ENCODE measurements around the gene GREB1L.
"Not testable (repeated sequence)": the region's sequence is repeated elsewhere in the genome, so short reads cannot be mapped to it uniquely, and the experiment has no call there.

Gene GREB1L

DNA sequence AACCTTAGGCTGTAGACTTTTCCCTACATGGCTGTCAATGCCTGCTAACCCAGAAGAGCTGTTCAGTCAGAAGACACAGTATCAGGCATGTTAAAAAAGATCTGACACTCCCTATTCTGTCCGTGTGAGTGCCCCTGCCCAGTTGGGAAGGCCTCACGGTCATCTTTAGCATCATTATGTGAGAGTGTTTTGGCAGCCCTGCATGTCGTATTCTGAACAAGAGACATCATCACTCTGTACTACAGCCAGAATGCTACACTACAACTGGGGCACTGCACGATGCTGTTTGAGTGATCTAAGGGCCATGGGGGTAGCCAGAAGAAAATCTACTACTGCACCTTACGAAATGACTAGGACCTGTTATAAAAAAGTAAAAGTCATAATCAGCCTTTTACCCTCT is 67.2 kb downstream of the GREB1L start:
- DNase-seq: no peak

DNA sequence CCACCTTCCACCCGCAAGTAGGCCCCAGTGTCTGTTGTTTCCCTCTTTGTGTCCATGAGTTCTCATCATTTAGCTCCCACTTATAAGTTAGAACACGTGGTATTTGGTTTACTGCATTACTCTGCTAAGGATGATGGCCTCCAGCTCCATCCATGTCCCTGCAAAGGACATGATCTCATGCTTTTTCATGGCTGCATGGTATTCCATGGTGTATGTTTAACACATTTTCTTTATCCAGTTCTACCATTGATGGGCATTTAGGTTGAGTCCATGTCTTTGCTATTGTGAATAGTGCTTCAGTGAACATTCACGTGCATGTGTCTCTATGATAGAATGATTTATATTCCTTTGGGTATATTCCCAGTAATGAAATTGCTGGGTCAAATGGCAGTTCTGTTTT is 69.9 kb downstream of the GREB1L start:
- not testable (repeated sequence) for DNase-seq

DNA sequence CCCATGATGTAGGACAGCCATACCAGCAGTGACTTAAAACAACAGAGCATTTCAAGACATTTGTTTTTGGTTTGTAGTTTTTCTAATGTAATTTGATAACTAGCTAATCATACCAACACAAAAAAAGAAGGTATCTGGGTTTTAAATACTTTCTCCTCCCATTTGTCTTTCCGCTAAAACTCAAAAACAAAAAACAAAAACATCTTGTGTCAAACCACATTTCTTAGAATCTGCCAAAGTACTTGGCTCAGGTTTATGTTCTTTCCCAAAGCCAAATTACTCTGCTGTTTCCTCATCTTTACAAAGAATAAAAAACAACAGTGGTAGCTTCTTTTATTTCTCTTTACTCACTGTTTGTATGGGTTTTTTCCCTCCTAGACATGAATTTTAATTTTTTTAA is 71.5 kb downstream of the GREB1L start:
- DNase-seq: no peak

DNA sequence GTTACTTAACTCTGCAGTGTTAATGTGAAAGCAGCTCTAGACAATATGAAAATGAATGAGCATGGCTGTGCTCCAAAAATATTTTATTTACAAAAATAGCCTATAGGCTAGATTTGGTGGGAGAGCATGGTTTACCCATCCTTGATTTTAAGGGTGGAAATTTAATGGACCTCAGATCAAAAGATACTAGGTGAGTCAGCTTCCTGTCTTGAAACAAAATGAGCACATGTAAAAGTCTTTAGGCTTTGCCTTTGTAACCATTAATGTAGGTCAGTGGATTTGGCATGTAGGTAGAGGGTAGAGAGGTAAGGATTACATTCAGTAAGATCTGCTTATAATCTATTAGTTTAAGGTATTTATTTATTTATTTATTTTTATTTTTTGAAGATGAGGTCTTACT is 72.7 kb downstream of the GREB1L start:
- DNase-seq: no peak

DNA sequence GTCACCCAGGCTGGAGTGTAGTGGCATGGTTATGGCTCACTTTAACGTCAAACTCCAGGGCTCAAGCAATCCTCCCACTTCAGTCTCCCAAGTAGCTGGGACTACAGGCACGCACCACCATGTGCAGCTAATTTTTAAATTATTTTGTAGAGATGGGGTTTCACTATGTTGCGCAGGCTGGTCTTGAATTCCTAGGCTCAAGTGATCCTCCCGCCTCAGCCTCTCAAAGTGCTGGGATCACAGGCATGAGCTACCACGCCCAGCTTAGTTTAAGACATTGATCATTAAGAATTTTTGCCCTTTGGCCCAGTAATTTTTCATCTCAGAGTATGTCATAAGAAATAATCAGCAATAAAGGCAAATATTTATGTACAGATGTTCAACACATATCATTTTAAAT is 73.1 kb downstream of the GREB1L start:
- not testable (repeated sequence) for DNase-seq

DNA sequence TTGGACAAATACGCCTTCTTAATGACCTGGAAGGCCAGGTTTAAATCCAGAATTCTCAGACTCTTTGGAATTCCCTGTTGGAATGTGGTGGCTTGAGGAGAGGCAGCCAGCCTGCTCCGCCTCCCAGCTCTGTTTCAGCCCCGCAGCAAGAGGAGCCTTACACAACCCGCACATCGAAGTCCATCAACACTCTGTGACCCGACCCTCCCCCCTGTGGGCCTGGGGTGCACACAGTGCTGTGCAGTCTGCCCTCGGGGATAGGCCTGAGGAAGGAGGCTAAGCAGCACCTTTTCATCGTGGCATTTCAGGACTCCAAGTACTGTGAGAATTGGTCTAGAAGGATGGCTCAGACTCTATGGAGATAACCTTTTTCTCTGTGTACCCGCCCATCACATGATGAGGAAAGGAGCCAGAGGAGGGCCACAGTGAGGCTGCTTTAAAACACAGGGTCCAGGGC is 73.7 kb downstream of the GREB1L start:
- no peak for DNase-seq

DNA sequence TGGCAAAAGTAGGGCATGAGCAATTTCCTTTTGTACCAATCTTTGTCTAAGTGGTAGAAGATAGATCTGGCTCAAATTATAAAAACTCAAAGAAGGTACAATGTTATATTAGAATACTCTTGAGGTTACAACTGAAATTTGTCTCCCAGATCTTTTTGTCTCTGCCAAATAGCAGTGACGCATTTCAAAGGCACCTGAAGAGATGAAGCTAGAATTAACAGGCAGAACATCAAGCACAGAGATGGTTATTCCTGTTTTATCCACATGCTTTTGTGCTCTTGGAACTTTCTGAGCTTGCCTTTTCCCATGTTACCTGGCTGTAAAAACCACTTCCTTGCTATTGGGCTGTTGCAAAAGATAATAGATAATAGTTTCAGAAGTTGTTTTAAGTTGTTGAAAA is 74.3 kb downstream of the GREB1L start:
- no peak for DNase-seq

DNA sequence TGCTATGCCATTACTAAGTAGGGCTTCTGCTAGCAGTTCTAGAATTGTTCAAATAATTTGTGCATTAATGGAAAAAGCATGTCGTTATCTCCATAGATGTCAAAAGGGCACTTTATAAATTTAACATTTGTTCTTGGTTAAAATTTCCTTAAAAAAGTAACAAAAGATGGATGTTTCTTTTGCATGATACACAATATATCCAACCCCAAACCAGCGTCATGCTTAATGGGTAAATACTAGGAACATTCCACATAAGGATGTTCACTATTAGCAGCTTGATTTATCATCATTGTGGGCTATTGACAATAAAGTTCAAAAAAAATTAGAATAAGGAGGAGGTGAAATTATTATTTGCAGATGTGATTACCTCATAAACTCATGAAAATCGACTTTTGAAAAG is 79.7 kb downstream of the GREB1L start:
- no peak for DNase-seq

DNA sequence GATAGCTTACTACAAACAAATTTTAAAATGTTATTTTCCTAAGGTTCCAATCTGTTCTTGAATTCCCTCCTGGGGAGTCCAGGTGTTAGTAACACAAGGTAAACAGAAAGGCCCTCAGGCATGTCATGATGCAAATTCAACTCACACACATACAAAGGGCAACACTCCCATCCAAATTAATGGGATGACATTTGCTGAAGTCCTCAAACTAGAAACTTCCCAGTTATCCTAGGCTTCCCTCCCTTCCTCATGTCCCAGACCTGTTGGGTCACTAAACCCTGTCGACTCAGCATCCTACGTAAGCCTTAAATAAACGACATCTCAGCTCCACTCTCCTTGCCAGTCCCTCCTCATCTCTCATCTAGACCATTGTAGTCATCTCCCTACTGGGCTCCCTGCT is 85.1 kb downstream of the GREB1L start:
- no peak for DNase-seq

DNA sequence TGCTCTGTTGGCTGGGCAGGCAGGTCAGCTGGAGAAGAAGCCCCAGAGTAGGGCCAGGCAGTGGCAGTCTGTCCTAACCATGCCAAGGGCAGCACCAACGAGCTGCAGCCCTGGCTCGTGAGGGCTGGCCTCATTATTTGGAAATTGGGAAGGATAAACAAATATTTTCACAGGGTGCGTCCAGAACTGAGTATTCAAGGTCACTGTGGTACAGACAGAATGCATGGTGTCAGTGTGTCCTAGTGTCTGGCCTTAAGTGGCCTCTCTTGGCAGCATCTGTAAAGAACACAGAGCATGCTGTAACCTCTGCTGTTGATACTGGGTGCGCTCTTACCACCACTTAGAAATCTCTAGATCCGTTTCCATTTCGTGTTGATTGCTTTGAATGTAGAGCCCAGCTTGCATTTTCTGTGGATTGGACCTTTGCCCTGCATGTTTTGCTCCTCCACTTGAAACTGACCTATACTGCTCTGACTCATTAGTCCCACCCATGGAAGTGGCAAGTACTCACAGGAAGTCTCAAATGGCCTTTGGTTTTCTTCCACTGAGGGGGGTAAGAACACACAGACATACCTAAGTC is 88.2 kb downstream of the GREB1L start:
- DNase-seq: no peak

DNA sequence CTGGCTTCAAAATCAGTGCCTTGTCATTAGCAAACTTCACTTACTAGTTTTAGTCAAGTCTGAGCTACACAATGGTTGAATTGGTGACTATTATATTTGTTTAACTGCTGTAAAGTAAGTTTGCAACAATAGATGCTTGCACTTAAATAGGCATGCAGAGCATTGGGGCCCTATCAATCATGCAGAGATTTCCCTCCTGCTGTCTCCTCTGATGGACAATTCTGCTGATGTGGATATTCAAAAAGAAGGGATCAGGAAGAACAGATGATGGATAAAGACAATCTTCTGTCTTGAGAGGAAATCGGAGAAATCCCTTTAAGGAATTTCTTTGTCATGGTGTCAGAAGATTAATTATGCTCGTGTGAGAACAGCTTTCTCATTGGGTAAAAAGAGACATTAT is 89.0 kb downstream of the GREB1L start:
- no peak for DNase-seq

DNA sequence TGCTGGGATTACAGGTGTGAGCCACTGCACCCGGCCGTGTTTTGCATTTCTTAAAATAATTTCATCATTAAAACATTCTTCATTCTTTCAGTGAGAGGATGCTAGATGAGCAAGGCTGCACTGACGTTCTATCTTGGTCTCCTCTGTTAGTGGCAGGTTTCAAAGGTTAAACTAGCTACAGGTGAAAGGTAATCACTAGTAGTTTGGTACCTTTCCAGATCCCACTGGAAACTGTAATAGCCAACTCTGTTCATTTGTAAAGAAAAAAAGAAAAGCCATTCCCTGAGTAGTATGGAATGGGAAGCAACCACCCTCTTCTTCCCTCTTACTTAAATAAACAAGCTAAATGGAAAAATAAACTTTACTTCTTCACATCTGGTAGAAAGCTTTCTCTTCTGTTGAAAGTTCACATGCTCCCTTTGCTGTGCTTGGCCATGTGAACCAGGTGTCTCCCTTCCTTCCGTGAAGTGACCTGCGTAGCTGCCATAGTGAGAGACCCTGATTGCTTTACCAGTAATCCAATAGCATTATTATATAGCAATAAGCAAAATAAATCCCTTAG is 94.0 kb downstream of the GREB1L start:
- no peak for DNase-seq

DNA sequence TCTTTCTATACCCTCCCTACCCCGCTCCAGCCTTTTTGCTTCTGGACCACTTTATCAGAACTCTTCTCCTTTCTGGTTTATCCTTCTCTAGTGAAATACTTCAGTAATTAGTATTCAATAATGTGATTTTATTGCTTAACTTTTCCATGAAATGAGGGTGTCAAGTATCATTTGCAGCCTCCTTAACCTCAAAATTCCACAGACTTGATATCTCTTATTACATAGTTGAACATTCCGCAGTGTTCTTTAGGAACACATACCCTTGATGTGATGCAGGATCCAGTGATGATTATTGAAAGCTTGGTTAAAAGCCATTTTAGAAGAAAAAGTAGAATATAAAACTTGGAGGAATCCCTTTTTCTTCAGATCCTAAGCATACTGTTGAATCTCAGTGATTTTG is 94.8 kb downstream of the GREB1L start:
- no peak for DNase-seq

DNA sequence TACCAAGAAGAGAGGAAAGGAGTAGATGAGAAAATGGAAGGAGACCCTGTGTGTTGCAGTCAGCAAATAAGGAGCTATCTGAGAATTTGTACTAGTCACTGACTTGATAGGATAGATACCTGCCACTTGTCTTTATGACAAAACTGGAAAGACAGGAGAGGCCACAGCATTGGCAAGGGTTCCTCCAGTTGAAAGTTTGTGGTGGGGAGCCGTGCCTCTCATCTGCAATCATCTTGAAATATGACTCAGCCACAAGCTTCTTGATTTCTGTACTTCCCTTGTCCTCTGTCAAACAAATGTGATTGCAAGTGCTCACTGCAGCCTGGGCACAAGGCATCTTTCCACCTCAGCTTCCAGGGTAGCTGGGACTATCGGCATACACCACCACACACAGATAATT is 99.1 kb downstream of the GREB1L start:
- no peak for DNase-seq

DNA sequence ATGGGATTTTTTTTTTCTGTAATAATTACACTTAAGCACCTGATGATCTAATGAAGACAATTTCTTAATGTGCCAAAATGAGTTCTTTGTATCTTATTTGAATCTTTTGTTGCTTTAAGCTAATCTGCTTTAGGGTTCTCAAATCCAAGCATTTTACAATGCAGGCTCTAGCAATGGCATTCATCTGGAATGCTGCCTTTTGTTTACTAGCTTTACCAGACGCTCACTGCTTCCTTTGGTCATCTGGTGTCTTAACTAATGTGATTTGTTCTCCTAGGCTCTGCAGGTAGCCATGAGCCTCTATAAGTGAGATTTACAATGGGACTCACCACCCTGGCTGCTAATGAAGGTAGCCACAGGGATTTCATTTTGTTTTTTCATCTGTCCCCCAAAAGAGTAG is 100.3 kb downstream of the GREB1L start:
- DNase-seq: no peak

DNA sequence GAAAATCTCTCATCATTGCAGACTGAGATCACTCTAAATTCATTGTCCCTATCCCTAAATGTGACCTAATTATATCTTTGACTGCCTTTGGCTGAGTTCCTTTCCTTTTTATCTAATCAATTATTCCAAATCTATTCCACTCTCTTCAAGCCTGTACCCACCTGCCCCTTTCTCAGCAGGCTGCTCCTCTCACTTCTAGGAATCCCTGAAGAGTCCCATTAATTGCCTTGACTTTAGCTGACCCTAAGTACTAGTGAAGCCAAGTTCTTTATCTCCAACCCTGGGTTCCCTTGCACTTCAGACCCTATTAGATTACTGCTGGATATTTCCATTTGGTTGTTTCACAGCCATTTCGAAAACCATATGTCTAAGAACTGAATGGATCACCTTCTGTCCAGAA is 102.8 kb downstream of the GREB1L start:
- no peak for DNase-seq

DNA sequence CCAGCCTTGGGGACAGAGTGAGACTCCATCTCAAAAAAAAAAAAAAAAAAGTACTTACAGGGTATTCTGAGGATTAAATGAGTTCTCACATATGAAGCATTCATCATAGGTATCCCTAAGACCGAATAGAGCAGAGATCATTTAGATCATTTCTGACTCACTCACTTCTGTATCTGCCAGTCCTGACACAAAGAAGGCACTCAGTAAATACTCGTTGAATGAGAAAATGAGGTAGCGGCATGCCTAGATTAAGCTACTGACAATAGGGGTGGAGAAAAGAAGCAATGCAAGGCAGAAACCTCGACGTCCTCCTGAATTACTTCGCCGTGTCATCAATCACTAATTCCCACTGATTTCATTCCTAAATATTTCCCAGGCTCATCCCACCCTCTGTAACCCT is 103.8 kb downstream of the GREB1L start:
- DNase-seq: no peak

DNA sequence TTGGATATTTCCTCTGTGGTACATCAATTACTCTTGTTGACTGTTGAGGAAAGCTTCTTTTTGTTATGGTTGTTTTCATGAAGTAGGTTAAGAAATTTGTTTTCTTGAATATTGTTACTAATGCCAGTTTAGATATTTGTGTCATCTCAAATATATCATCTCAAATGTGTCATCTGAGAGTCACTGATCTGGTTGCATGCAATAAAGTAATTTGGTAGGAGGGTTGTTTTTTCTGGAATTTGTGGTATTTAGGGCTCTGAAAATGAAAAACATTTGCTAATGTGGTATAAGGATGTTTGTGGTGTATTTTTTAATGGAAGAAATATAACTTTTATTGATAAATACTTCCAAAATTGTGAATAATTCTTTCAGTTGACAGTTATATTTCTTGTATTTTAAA is 117.7 kb downstream of the GREB1L start:
- DNase-seq: no peak

DNA sequence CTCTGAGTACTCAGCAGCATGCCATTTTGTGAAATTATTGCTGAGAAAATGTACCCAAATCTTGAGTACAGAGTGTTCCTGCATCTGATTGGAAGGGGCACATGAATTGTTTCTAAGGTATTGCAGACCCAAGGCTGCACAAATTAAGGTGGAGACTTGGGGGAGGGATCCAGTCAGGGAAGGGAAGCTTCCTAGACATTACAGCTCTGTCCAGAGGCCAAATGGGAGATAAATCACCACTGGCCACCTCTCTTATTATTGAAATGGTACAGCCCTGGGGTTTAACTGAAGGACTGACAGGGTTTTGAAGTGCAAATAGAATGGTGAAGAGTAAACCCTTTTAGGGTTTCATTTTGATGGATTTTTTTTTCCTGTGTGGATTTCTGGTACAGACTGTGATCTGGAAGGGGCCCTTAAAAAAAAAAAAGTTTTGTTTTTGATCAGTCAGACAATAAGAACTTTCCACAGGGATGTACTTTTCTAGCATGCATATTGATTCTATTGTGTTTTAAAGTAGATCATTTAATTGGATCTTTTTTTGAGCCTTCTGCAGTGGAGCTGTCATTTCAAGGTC is 119.4 kb downstream of the GREB1L start:
- DNase-seq: no peak

DNA sequence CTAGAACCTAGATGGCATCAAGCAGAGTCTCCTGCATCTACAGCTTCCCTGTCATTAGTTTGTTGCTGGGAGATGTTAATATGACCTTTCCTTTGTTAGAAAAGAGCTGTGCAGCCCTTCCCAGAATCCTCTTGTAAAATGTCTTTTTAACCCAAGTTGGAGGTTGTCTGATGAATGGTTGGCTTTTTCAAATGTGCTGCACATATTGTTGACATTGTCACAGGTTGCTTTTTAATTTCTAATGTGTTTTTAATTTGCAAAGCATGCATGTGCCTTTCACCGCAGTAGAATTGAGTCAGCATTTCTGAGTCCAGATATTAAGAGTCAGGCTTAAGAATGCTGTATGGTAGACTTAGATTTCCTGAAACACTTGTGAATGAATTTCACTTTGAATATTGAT is 120.8 kb downstream of the GREB1L start:
- DNase-seq: no peak

DNA sequence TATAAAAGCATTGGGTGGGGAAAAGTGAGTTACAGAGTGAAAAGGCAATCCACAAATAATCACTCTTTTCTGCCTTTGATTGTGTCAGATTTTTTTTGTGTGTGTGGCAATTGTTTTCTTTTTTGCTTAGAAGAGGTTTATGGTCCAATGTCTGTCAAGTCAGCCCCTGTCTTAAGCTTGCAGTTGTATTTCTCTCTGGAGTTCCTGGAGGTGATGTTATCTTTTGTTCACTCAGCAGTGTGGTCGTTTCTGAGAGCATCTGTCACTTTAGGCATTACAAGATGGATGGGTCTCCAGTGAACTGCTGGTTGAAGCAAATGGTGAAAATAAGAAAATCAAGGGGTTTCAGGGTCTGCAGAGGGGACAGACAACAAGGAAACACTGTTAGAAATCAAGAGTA is 121.3 kb downstream of the GREB1L start:
- DNase-seq: no peak

DNA sequence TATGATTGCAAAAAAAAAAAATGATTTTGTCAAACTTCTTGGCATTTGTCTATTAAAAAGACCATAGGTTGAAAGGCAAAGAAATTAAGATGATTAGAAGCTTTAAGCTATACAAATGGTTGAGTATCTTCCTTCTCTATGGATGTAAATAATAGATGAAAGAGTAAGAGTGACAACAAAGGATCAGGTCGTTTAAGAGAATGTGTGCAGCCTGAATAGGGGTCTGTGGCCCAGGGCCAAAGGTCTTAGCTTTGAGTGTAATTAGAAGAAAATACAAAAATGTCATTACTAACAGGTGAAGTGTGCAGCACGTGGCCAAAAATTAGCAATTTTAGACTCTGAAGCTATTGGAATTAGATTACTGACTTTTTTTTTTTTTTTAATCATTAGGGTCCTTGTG is 122.4 kb downstream of the GREB1L start:
- no peak for DNase-seq

DNA sequence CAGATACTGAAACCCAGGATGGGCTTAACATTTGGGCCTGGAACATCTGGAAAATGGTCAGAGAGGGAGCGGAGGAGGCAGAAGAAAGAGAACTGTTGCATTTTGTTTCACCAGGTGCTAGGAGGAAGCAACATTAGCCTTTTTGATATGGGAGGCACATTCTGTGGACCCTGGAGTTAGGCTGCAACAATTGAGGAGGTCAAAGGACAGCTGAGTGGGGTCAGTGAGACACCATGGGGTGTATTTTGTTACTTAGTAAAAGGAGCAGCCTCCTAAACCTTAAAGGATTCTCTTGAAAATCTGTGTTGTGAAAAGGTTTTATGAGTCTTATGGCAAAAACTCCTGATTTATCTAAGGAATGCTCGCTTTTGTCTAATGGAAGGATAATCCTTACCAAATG is 124.9 kb downstream of the GREB1L start:
- no peak for DNase-seq

DNA sequence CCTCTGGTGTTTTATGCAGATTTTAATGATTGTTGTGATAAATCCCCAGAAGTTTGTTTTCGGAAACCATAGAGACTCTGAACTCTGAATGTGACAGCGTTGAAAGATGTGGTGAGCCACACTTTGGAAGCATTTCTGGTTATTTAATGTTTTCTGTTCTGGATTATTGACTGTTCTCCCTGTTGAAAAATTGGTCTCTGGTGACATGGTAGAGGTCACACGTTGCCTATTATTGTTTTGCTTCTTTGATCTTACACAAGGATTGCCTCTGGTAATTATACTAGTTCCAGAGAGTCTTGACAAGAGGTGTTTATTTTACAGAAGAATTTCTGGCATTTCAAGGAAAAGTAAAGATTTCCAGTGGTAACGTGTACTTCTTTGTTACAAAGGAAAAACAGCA is 127.1 kb downstream of the GREB1L start:
- no peak for DNase-seq

DNA sequence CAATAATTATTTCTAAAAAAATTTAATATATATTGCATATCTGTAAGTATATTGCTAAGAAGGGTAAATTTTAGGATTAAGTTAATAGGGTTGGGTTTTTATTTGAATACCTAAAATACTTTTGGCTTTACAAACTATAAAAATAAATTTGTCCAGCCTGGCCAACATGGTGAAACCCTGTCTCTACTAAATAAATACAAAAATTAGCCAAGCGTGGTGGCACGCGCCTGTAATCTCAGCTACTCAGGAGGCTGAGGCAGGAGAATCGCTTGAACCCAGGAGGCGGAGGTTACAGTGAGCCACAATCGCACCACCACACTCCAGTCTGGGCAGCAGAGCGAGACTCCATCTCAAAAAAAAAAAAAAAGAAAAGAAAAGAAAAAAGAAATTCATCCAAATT is 127.6 kb downstream of the GREB1L start:
- DNase-seq: not testable (repeated sequence)

All from KG1 (cell line).